GM18870 (cell line): ENCODE measurements around the gene CCDC127.
"Not testable (repeated sequence)": the region's sequence is repeated elsewhere in the genome, so short reads cannot be mapped to it uniquely, and the experiment has no call there.

Experiments
- ATAC-seq: cut with Tn5 transposase; IDR thresholded peaks from one replicate; pipeline ENCODE4 v1.9.1; 2021; ENCODE audit warnings: moderate library complexity; ENCODE audit not compliant: unreplicated experiment

CCDC127 gene

GRCh38 chr5:217494-218456 lies at the start of gene CCDC127, which contains the start of gene SDHA:
Gene CCDC127, minus strand, starts transcription at chr5:218153. Its CDS starts 1,304 bp downstream, at chr5:216849.
Gene SDHA, plus strand, starts transcription at chr5:218320. Its CDS starts 36 bp downstream, at chr5:218356.
- peak; percentile 50 for ATAC-seq

GRCh38 chr5:267716-268115 lies 49.8 kb upstream of the CCDC127 start:
- ATAC-seq, result no peak

GRCh38 chr5:266311-267026 lies 48.5 kb upstream of the CCDC127 start:
- ATAC-seq, result not testable (repeated sequence)

- no peak for ATAC-seq
These were observed 46.4 kb upstream of the CCDC127 start for GRCh38 chr5:264338-264737.

- ATAC-seq, result not testable (repeated sequence)
These were observed 45.5 kb upstream of the CCDC127 start for GRCh38 chr5:263275-263974.

GRCh38 chr5:257148-257547 lies 39.2 kb upstream of the CCDC127 start:
- no peak for ATAC-seq

GRCh38 chr5:256347-256746 lies 38.4 kb upstream of the CCDC127 start:
- ATAC-seq, result not testable (repeated sequence)

GRCh38 chr5:255116-255515 lies 37.2 kb upstream of the CCDC127 start:
- ATAC-seq, result not testable (repeated sequence)

- not testable (repeated sequence) for ATAC-seq
These were observed 36.4 kb upstream of the CCDC127 start for GRCh38 chr5:254322-254721.

- ATAC-seq, result no peak
These were observed 34.6 kb upstream of the CCDC127 start for GRCh38 chr5:252546-252945.

GRCh38 chr5:251975-252374 lies 34.0 kb upstream of the CCDC127 start:
- ATAC-seq, result not testable (repeated sequence)

GRCh38 chr5:251538-251937 lies 33.6 kb upstream of the CCDC127 start:
- ATAC-seq, result not testable (repeated sequence)

- not testable (repeated sequence) for ATAC-seq
These were observed 33.1 kb upstream of the CCDC127 start for GRCh38 chr5:251016-251415.

GRCh38 chr5:250396-250795 lies 32.4 kb upstream of the CCDC127 start:
- ATAC-seq, result not testable (repeated sequence)

- not testable (repeated sequence) for ATAC-seq
These were observed 27.8 kb upstream of the CCDC127 start for GRCh38 chr5:245717-246116.

- not testable (repeated sequence) for ATAC-seq
These were observed 25.9 kb upstream of the CCDC127 start for GRCh38 chr5:243683-244367.

GRCh38 chr5:241045-241669 lies 23.2 kb upstream of the CCDC127 start:
- ATAC-seq, result not testable (repeated sequence)

GRCh38 chr5:240550-240949 lies 22.6 kb upstream of the CCDC127 start:
- ATAC-seq, result not testable (repeated sequence)

- ATAC-seq, result not testable (repeated sequence)
These were observed 20.0 kb upstream of the CCDC127 start for GRCh38 chr5:237931-238330.

- ATAC-seq, result not testable (repeated sequence)
These were observed 17.6 kb upstream of the CCDC127 start for GRCh38 chr5:235527-235926.
